Stimulated activated naive CD8-positive, alpha-beta T cell treated with anti-CD3 and anti-CD28 coated beads, Interleukin-15, Interleukin-2, amounts not matched to agents 100 ng/mL and 50 ng/mL, for 24 hours (primary cell): ENCODE results near the gene PTPN2.

Source experiments
- H3K27ac Mint-ChIP-seq: one replicate; pipeline ENCODE4 v1.8.0; 2021; ENCODE audit warnings: mild to moderate bottlenecking, mixed read lengths
- H3K27me3 Mint-ChIP-seq: one replicate; pipeline ENCODE4 v1.8.0; 2021; ENCODE audit warnings: mixed read lengths
- H3K36me3 Mint-ChIP-seq: one replicate; pipeline ENCODE4 v1.8.0; 2021; ENCODE audit warnings: low read depth, mixed read lengths
- H3K4me1 Mint-ChIP-seq: one replicate; pipeline ENCODE4 v1.8.0; 2021; ENCODE audit warnings: low read depth, mixed read lengths
- H3K4me3 Mint-ChIP-seq: one replicate; pipeline ENCODE4 v1.8.0; 2021; ENCODE audit warnings: mild to moderate bottlenecking, mixed read lengths
- H3K9me3 Mint-ChIP-seq: one replicate; pipeline ENCODE4 v1.8.0; 2021; ENCODE audit warnings: mixed read lengths

PTPN2 gene

DNA sequence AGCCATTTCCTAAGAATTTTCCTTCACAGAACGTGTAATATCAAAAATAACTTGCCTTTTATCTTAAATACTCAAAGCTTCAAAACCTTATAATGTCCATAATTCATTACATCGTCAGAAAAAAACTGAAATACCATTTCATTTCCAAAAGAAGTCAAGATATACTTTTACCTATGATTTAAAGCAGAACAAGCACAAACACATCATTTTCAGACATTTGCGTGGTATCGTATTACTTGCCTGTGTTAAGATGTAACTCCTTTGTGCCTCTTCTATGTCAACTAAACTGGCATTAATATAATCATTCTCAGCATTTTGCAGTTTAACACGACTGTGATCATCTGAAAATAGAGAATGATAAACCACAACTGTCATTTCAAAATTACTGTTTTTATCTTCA lies 47.5 kb downstream of the PTPN2 start:
- Mint-ChIP-seq H3K9me3 (no peaks in the 10 kb centered on the region), H3K27me3 (no peaks in the 10 kb centered on the region), H3K4me3 (no peak overlapping the region), H3K36me3 (peaks cover 45% of the 10 kb centered on the region), H3K27ac (no peak overlapping the region), H3K4me1 (peaks cover 47% of the 10 kb centered on the region)

DNA sequence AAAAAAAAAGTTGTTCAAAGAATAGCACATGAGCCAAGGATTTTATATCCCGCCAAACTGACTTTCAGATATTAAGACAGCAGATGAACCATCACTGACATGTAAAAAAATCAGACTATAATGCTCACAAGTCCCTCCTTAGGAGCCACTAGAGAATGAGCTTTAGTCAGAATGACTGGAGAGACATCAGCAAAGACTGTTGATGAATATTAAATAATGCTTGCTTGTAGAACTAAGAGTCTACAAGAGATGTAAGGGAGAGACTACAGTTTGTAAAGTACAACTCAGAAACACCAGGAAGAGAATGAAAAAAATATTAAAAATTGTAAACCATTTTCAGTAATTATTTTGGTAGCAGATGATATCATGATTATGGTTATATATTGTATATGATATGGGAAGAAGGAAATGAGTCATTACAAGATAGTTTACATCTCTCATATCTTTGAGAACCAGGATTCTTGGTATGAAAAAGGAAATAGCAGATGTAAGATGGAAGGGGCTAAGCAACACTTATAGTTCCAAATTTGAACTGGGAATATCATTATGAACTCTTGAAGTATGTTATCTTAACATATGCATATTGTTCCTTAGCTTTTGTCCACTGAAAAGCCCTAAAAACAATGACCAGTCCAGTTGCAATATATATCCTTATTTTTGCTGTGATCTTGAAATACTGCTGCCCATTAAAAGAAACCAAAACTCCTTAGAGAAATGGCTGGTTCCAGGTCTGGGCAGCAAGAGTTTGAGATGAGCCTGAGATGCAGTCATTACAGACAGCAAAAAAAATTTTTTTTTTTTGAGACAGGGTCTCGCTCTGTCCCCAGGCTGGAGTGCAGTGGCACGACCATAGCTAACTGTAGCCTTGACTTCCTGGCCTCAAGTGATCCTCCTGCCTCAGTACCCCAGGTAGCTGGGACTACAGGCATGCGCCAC lies 55.7 kb downstream of the PTPN2 start:
- Mint-ChIP-seq H3K36me3 (peaks cover 73% of the 10 kb centered on the region), H3K4me3 (no peak overlapping the region), H3K27ac (peak overlapping the region; percentile 41)

DNA sequence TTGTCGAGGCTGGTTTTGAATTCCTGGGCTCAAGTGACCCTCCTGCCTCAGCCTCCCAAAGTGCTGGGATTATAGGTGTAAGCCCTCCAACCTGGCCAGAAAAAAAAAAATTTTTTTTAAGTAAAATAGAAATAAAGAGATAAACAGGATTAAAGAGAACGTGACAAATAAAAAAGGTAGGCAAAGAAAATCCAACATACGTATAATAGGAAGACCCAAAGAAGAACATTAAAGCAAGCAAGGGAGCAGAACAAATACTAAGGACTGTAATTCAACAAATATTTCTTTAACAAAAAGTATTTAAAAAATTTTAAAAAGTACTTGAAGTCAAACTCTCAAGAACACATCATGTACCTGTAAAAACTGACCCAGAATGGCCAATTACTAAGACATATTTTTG lies 56.4 kb downstream of the PTPN2 start:
- peaks cover 65% of the 10 kb centered on the region for H3K36me3 Mint-ChIP-seq
- H3K4me3 Mint-ChIP-seq = no peak overlapping the region
- no peaks in the 10 kb centered on the region for H3K27me3 Mint-ChIP-seq
- H3K4me1 Mint-ChIP-seq = peaks cover 32% of the 10 kb centered on the region
- H3K9me3 Mint-ChIP-seq = peaks cover 5% of the 10 kb centered on the region
- no peak overlapping the region for H3K27ac Mint-ChIP-seq

More for the DNA sequence above, 55.7 kb downstream of the PTPN2 start:
- Mint-ChIP-seq H3K4me1 (peaks cover 32% of the 10 kb centered on the region), H3K27me3 (no peaks in the 10 kb centered on the region), H3K9me3 (peaks cover 5% of the 10 kb centered on the region)

DNA sequence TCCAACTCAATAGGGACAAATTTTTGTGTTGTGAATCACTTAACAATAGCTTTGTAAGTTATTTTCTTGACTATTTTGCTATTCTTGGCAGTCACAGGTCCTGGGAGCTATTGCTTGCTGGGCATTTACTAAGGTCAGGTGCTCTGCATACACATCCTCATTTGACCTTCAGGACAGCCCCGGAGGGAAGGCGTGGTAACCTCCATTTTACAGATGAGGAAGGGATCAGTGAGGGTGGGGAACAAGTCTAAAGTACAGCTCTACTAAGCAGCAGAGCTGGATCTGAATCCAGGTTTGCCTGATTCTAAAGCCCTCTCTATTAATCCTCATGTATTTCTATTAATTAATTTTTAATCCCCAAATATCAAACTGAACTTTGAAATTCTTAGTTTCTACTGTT lies 58.8 kb downstream of the PTPN2 start:
- Mint-ChIP-seq H3K27me3 (no peaks in the 10 kb centered on the region), H3K9me3 (peaks cover 5% of the 10 kb centered on the region), H3K4me3 (no peak overlapping the region), H3K36me3 (peaks cover 54% of the 10 kb centered on the region), H3K27ac (no peak overlapping the region), H3K4me1 (peaks cover 32% of the 10 kb centered on the region)

DNA sequence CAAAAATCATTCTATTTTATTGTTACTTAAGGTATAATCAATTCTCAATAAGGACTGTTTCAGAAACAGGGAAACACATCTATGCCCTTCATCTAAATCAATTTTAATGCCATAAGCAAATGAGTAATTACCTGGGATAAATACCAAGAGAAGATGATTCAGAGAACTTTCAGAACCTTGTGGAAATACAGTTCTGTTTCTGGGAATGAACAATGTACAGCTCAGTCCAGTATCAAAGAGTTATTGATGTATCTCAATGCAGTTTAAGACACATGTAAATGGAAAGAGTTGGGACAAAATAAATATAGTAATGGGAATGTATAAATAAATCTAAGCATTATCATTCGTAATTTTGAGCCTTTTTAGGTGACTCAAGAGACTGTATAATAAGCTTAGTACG lies 60.1 kb downstream of the PTPN2 start:
- Mint-ChIP-seq H3K4me1 (peaks cover 34% of the 10 kb centered on the region), H3K27me3 (no peaks in the 10 kb centered on the region), H3K9me3 (peaks cover 5% of the 10 kb centered on the region), H3K4me3 (no peak overlapping the region), H3K27ac (peak overlapping the region; percentile 56), H3K36me3 (peaks cover 49% of the 10 kb centered on the region)

DNA sequence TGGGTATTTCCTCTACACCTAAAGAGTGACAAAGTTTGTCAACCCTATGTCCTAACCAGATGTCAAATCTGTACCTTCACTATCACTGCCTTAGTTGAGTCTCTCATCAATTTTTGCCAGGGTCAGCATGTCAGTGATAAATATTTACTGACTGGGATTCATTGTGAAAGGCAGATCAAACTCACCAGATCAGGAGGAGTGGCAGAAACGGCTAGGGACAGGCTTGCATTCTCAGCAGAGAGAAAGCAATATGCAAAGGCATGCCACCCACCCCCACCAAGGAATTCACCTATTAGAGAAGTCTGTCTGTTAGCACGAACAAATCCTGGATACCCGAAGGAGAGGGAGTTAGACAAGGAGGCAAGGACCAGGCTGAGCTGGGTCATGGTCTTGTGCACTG lies 62.6 kb downstream of the PTPN2 start:
- Mint-ChIP-seq H3K27ac (peak overlapping the region; percentile 45), H3K27me3 (no peaks in the 10 kb centered on the region), H3K4me3 (no peak overlapping the region), H3K4me1 (peaks cover 23% of the 10 kb centered on the region), H3K9me3 (no peaks in the 10 kb centered on the region), H3K36me3 (peaks cover 50% of the 10 kb centered on the region)

DNA sequence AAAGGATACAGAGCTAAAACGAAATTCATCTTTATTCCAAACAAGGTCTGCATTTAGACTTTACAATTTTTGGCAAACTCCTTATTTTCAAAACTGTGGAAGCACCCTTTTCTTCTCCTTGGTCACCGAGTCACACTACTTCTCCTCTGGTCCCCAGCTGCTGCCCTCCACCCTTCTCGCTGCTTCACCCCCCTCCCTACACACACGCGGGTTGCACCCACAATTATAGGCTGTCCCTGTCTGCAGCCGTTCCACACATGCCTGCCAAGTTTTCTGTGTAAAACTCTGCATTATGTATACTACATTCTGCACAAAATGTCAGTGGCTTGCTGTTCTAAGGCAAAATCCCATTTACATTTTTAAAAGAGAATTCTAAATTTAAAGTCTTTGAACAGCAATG lies 63.5 kb downstream of the PTPN2 start:
- Mint-ChIP-seq H3K36me3 (peaks cover 55% of the 10 kb centered on the region), H3K4me1 (peaks cover 23% of the 10 kb centered on the region), H3K9me3 (no peaks in the 10 kb centered on the region), H3K27ac (no peak overlapping the region), H3K27me3 (no peaks in the 10 kb centered on the region), H3K4me3 (no peak overlapping the region)

DNA sequence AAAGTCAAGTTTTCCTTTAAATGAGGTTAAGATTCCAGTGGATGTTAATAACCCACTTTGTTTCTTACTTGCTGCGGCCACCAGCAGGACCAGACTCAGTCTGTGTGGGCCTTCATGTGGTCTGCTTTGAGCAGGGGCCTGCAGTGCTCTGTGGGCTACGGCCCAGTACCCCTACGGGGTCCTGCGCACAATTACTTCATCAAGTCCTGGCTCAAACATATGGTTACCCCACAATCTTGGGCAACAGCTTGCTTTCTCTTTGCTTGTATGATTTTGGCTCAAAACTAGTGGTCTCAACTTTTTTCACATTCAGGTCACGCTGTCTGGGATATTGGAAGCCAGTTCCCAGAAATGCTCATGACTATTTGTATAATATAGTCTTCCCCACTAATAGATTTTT lies 64.2 kb downstream of the PTPN2 start:
- Mint-ChIP-seq H3K9me3 (no peaks in the 10 kb centered on the region), H3K36me3 (peaks cover 50% of the 10 kb centered on the region), H3K4me1 (peaks cover 23% of the 10 kb centered on the region), H3K4me3 (no peak overlapping the region), H3K27me3 (no peaks in the 10 kb centered on the region), H3K27ac (no peak overlapping the region)

DNA sequence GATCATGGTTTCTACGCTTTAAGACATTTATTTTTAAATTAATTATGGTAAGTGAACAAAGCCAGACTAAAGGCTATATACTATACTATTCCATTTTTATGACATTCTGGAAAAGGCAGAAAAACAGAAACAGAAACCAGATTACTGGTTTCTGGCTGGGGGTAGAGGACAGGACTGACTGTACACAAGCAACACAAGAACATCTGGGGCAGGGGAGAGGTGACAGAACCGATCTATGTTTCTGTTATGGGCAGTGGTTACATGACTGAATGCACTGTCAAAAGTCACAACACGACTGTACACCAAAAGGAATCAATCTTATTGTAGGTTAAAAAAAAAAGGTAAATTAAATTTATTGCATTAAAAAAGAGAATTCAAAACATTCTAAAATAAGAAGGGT lies 64.7 kb downstream of the PTPN2 start:
- H3K27ac Mint-ChIP-seq = peak overlapping the region; percentile 24
- no peaks in the 10 kb centered on the region for H3K9me3 Mint-ChIP-seq
- H3K36me3 Mint-ChIP-seq = peaks cover 49% of the 10 kb centered on the region
- no peak overlapping the region for H3K4me3 Mint-ChIP-seq
- H3K4me1 Mint-ChIP-seq = peaks cover 21% of the 10 kb centered on the region
- no peaks in the 10 kb centered on the region for H3K27me3 Mint-ChIP-seq

DNA sequence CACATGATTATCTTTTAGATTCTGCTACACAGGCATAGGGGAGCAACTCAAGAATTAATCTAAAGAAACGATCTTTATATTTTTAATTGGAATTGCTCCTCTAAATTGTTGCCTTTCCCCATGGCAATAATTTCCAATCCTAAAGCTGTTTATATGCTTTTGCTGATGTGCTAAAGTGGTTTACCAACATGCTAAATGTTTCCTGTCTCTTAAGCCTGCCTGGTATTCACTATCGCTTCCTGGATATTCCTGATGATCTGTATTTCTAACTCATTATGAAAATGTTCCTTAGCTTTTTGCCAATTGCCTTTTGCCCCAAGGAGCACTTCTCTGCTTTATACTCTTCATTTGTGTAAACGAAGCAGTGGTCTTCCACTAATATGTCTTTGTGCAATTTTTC lies 65.8 kb downstream of the PTPN2 start:
- H3K27me3 Mint-ChIP-seq = no peaks in the 10 kb centered on the region
- peaks cover 52% of the 10 kb centered on the region for H3K36me3 Mint-ChIP-seq
- H3K27ac Mint-ChIP-seq = no peak overlapping the region
- no peak overlapping the region for H3K4me3 Mint-ChIP-seq
- H3K4me1 Mint-ChIP-seq = peaks cover 14% of the 10 kb centered on the region
- H3K9me3 Mint-ChIP-seq = no peaks in the 10 kb centered on the region

DNA sequence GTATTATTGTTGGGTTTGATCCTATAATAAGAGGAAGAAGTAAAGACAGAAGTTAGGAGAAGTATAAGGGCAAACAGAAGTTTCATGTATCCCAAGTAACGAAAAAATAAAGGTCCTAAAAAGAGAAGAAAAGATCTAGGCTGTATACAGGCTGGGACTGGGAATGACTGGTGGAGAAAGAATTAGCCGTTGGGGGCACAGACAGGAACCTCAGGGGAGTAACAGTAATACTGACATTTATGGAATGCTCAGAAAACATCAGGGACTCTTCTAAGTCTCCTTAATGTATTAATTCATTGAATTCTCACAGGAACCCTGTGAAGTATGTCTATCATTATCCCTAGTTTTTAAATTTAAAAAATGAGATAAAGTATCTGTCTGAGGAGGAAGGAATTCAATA lies 67.6 kb downstream of the PTPN2 start:
- Mint-ChIP-seq H3K4me3 (no peak overlapping the region), H3K36me3 (peaks cover 59% of the 10 kb centered on the region), H3K4me1 (peaks cover 14% of the 10 kb centered on the region), H3K27me3 (no peaks in the 10 kb centered on the region), H3K27ac (no peak overlapping the region), H3K9me3 (no peaks in the 10 kb centered on the region)

DNA sequence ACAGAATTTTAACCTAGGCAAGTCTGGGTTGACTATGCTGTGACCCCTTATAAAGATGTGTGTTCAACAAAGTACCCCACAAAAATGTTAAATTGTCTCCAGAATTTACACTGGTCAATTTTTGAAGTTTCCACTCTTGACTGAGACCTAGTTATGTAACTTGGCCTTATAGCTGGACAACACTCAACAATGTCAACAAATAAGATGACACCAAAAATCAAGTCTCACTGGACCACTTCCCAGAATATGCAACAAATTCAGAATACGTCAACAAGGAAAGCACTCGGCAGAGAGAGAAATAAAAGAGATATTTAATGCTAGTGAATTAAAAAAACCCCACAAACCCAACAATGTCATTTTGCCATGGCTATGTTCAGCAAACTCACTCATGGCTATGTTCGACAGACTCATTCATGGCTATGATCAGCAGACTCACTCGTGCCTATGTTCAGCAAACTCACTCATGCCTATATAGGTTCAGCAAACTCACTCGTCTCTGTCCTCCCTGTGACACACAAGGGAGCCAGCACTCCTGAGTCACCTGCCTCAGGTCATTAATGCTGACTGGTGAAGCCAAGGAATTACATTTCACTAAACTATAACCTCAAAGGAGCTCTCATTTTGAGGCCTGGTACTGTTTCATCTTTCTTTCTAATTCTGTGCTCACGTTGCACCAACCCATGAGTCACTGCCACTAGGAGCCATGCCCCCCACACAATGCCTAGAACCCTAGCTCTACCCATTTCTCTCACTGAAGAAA lies 72.7 kb downstream of the PTPN2 start:
- H3K27me3 Mint-ChIP-seq = no peaks in the 10 kb centered on the region
- H3K4me3 Mint-ChIP-seq = no peak overlapping the region
- no peak overlapping the region for H3K27ac Mint-ChIP-seq
- no peaks in the 10 kb centered on the region for H3K4me1 Mint-ChIP-seq
- no peaks in the 10 kb centered on the region for H3K9me3 Mint-ChIP-seq
- H3K36me3 Mint-ChIP-seq = peaks cover 69% of the 10 kb centered on the region

DNA sequence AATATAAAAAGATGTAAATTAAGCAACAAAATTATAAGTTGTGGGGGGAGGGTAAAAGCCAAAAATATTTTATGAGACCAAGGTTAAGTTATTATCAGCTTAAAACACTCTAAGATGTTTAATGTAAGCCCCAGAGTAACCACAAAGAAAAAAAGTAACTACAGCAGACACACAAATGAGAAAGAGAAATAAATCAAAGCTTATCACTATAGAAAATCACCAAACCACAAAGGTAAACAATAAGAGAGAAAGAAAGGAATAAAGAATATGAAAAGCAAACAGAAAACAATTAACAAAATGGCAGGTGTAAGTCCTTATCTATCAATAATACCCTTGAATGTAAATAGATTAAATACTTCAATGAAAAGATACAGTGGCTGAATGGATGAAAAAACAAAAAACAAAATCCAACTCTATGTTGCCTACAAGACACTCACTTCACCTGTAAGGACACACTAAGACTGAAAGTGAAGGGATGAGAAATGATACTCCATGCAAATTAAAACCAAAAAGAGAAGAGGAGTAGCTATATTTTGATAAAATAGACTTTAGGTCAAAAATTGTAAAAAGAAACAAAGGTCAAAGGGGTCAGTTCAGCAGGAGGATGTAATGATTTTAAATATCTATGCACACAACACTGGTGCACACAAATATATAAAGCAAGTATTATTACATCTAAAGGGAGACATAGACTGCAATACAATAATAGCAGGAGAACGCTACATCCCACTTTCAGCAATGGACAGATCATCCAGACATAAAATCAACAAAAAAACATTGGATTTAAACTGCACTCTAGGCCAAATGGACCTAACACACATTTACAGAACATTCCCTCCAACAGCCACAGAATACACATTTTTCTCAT lies 80.7 kb downstream of the PTPN2 start:
- Mint-ChIP-seq H3K36me3 (peaks cover 66% of the 10 kb centered on the region), H3K4me1 (peaks cover 11% of the 10 kb centered on the region), H3K27ac (no peak overlapping the region), H3K27me3 (no peaks in the 10 kb centered on the region), H3K4me3 (no peak overlapping the region), H3K9me3 (no peaks in the 10 kb centered on the region)

DNA sequence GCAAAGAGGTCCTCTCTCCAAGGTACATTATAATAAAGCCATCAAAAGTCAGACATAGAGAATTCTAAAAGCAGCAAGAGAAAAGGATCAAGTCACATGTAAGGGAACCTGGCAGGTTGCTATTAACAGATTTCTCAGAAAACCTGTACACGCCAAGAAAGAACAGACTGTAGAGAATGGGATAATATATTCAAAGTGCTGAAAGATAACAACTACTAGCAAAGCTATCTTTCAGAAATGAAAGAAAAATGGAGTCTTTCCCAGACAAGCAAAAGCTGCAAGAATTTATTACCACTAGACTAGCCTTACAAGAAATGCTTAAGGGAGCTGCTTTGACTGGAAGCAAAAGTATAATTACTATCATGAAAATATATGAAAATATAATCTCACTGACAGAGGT lies 81.5 kb downstream of the PTPN2 start:
- H3K4me3 Mint-ChIP-seq = no peak overlapping the region
- no peak overlapping the region for H3K27ac Mint-ChIP-seq
- peaks cover 11% of the 10 kb centered on the region for H3K4me1 Mint-ChIP-seq
- H3K36me3 Mint-ChIP-seq = peaks cover 70% of the 10 kb centered on the region
- H3K9me3 Mint-ChIP-seq = no peaks in the 10 kb centered on the region
- H3K27me3 Mint-ChIP-seq = no peaks in the 10 kb centered on the region

DNA sequence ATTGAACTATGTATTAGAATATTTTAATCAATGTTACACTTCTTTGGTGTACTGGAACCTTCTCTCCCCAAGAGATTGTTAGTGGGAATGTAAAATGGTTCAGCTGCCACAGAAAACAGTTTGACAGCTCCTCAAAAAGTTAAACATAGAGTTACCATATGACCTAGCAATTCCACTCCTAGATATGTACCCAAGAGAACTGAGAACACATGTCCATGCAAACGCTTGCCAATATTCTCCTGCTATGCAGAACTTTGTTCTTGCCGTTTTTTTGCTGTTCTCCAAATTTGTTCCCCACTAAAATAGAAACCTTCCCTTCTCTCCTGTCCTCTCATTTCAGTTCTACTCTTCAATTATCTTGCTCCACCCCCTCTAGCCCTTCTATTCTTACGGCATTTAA lies 87.6 kb downstream of the PTPN2 start:
- Mint-ChIP-seq H3K27ac (no peak overlapping the region), H3K4me3 (no peak overlapping the region), H3K36me3 (peaks cover 48% of the 10 kb centered on the region)

More for the DNA sequence above, 87.6 kb downstream of the PTPN2 start:
- no peaks in the 10 kb centered on the region for H3K27me3 Mint-ChIP-seq
- no peaks in the 10 kb centered on the region for H3K4me1 Mint-ChIP-seq
- H3K9me3 Mint-ChIP-seq = no peaks in the 10 kb centered on the region
